ENCODE measurements around the gene BRICD5. TPM values are rescaled to one million over a fixed set of nuclear protein-coding genes. Genes with fewer than 3 reads are reported as not detected.

Gene BRICD5
- total RNA-seq, 1 experiment from 2014 or later = 17.1 TPM

DNA sequence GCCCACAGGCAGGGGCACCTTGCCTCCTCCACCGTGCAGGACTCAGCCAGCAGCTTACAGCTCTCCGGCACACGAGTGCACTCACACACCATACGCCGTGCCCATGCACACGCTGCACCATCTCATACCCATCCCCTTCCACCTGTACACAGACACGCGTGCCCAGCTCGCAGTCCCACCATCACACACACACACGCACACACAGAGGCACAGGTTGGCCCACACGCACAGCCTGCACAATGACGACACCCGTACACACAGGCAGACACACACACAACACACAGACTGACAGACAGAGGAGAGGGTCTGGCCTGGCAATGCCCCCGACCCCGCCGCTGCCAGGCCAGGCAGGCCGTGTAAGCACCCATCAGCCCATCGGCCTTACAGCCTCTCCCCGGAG is 26.3 kb downstream of the BRICD5 start:
- TF ChIP-seq, protein P1, sequence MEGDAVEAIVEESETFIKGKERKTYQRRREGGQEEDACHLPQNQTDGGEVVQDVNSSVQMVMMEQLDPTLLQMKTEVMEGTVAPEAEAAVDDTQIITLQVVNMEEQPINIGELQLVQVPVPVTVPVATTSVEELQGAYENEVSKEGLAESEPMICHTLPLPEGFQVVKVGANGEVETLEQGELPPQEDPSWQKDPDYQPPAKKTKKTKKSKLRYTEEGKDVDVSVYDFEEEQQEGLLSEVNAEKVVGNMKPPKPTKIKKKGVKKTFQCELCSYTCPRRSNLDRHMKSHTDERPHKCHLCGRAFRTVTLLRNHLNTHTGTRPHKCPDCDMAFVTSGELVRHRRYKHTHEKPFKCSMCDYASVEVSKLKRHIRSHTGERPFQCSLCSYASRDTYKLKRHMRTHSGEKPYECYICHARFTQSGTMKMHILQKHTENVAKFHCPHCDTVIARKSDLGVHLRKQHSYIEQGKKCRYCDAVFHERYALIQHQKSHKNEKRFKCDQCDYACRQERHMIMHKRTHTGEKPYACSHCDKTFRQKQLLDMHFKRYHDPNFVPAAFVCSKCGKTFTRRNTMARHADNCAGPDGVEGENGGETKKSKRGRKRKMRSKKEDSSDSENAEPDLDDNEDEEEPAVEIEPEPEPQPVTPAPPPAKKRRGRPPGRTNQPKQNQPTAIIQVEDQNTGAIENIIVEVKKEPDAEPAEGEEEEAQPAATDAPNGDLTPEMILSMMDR (conservative IDR thresholded peaks at IDR 0.05) = no peak
- TF ChIP-seq EZH2 (IDR thresholded peaks at IDR 0.05; ENCODE audit: low read depth) = no peak
- POLR2A ChIA-PET (ENCODE audit: unreplicated experiment) = no interaction called here
- no peak for DNase-seq
- Histone ChIP-seq H3K79me2 (ENCODE audit: low read depth) (no peaks in the 10 kb centered on the region), H3K4me1 (replicated peaks; ENCODE audit: insufficient read depth) (no peaks in the 10 kb centered on the region), H4K20me1 (ENCODE audit: insufficient read depth) (no peaks in the 10 kb centered on the region), H3K27ac (no peak overlapping the region), H3K36me3 (ENCODE audit: low read depth) (no peaks in the 10 kb centered on the region), H3K27me3 (ENCODE audit: insufficient read depth, low read depth) (no peaks in the 10 kb centered on the region), H2AFZ (no peak overlapping the region), H3K4me3 (no peak overlapping the region), H3F3A (ENCODE audit: insufficient read depth, low read depth) (no peaks in the 10 kb centered on the region), H3K9me3 (ENCODE audit: insufficient read depth, low read depth) (no peaks in the 10 kb centered on the region), H3K4me2 (no peak overlapping the region), H3K9me2 (ENCODE audit: insufficient read depth) (no peaks in the 10 kb centered on the region)
- CTCF ChIA-PET = interaction anchor here (0.6 kb wide), 1 partner anchor 49 kb away, joined by 3 read pairs; no protein-coding TSS in a partner anchor
- intact Hi-C loops (cut with micrococcal nuclease; ENCODE audit: unreplicated experiment) = no loop called here
- no TSS peak for BruUV-seq (replicated peaks)

DNA sequence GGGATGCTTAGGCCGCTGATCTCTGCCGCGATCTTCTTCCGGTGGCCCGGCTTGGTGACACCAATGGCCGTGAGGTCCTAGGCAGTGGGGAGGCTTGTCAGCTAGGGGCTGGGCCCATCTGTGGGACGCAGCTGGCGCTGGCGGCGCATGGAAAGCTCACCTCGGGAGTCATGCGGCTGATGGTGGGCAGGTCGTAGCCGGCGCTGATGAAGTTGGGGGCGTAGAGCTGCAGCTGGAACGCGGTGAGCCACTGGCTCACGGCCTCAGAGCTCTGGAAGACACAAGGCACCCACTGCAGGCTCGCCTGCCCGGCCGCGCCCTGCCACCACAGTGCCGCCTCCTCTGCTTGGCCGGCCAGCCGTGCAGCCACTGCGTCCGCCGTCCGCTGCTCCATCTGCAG is 27.0 kb downstream of the BRICD5 start:
- no peaks in the 10 kb centered on the region for H3K4me1 ChIP-seq (replicated peaks; ENCODE audit: insufficient read depth)
- intact Hi-C loops (cut with micrococcal nuclease; ENCODE audit: unreplicated experiment) = no loop called here
- no peaks in the 10 kb centered on the region for H3K27me3 ChIP-seq (ENCODE audit: insufficient read depth, low read depth)
- H3K4me3 ChIP-seq = no peak overlapping the region
- no peaks in the 10 kb centered on the region for H3K9me3 ChIP-seq (ENCODE audit: insufficient read depth, low read depth)
- H3K4me2 ChIP-seq = no peak overlapping the region
- H3K27ac ChIP-seq = no peak overlapping the region
- no peaks in the 10 kb centered on the region for H3K9me2 ChIP-seq (ENCODE audit: insufficient read depth)
- H2AFZ ChIP-seq = no peak overlapping the region
- ChIA-PET CTCF (no interaction called here), POLR2A (ENCODE audit: unreplicated experiment) (no interaction called here)
- no peaks in the 10 kb centered on the region for H3K36me3 ChIP-seq (ENCODE audit: low read depth)
- no TSS peak for BruUV-seq (replicated peaks)
- no peaks in the 10 kb centered on the region for H4K20me1 ChIP-seq (ENCODE audit: insufficient read depth)
- no peak for TF ChIP-seq EZH2 (IDR thresholded peaks at IDR 0.05; ENCODE audit: low read depth)
- TF ChIP-seq, protein P1 (conservative IDR thresholded peaks at IDR 0.05) = no peak
- H3F3A ChIP-seq (ENCODE audit: insufficient read depth, low read depth) = no peaks in the 10 kb centered on the region
- no peak for DNase-seq
- no peaks in the 10 kb centered on the region for H3K79me2 ChIP-seq (ENCODE audit: low read depth)

DNA sequence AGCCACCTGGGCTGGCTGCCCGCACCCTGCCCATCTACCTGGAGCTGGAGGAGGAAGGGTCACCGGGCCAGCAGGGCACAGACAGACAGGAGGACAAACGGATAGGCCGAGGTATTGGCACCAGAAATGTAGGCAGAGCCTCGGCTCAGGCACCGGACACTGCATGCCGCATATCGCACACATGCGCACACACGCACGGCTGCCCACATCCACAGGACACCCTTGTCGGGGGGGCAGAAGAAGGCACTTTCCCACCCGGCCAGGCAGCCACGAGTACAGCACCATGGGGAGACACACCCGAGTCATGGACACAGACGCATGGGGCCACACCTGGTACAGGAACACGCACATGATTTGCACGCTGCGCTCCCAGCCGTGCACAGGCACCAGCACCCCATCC is 28.7 kb downstream of the BRICD5 start:
- Histone ChIP-seq H3K4me2 (no peak overlapping the region), H3F3A (ENCODE audit: insufficient read depth, low read depth) (no peaks in the 10 kb centered on the region), H3K79me2 (ENCODE audit: low read depth) (no peaks in the 10 kb centered on the region), H3K9me3 (ENCODE audit: insufficient read depth, low read depth) (no peaks in the 10 kb centered on the region), H3K27ac (no peak overlapping the region), H2AFZ (no peak overlapping the region), H3K27me3 (ENCODE audit: insufficient read depth, low read depth) (no peaks in the 10 kb centered on the region), H4K20me1 (ENCODE audit: insufficient read depth) (0 out of 2 replicates have a peak, but pooled peaks cover 3% of the 10 kb centered on the region), H3K4me1 (replicated peaks; ENCODE audit: insufficient read depth) (no peaks in the 10 kb centered on the region), H3K9me2 (ENCODE audit: insufficient read depth) (no peaks in the 10 kb centered on the region), H3K36me3 (ENCODE audit: low read depth) (no peaks in the 10 kb centered on the region), H3K4me3 (no peak overlapping the region)
- CTCF ChIA-PET = no interaction called here
- no peak for DNase-seq
- intact Hi-C loops (cut with micrococcal nuclease; ENCODE audit: unreplicated experiment) = no loop called here
- no peak for TF ChIP-seq EZH2 (IDR thresholded peaks at IDR 0.05; ENCODE audit: low read depth)
- TF ChIP-seq, protein P1 (conservative IDR thresholded peaks at IDR 0.05) = no peak
- POLR2A ChIA-PET (ENCODE audit: unreplicated experiment) = no interaction called here
- no TSS peak for BruUV-seq (replicated peaks)

Measured in PC-9 (cell line).